Ovary (tissue), 9 donors: ENCODE results near the gene TERT. TPM values are rescaled to one million over a fixed set of nuclear protein-coding genes. Genes with fewer than 3 reads are reported as not detected.
A peak's percentile ranks its signal among the peaks of the same experiment; 100 is the strongest.
"Not testable (repeated sequence)": the region's sequence is repeated elsewhere in the genome, so short reads cannot be mapped to it uniquely, and the experiment has no call there.

Experiments used
- DNase-seq, 5 donors: peaks; one replicate each; pipeline ENCODE4 v3.0.0-alpha.2; 2019 to 2020
- H3K27ac ChIP-seq, 2 donors: fragments of 200-600 bp; one replicate each; pipeline versions ENCODE4 v1.5.1 to v1.8.0; 2019 to 2022
- H3K27me3 ChIP-seq: fragments of 200-600 bp; one replicate; pipeline ENCODE4 v1.8.0; 2022
- H3K36me3 ChIP-seq: fragments of 200-600 bp; sonication (generic); one replicate; pipeline ENCODE4 v1.5.1; 2019
- H3K4me1 ChIP-seq: one replicate; pipeline ENCODE4 v1.8.1; 2013; ENCODE audit warnings: mild to moderate bottlenecking, moderate library complexity; ENCODE audit not compliant: insufficient read depth
- H3K4me3 ChIP-seq: fragments of 200-600 bp; sonication (generic); one replicate; pipeline ENCODE4 v1.5.1; 2017
- H3K9me3 ChIP-seq, 2 donors: fragments of 200-600 bp in 1 of 2; sonication (generic) in 1 of 2; one replicate each; pipeline versions ENCODE4 v1.5.1 to v1.8.1; 2013 to 2019; ENCODE audit warnings: mild to moderate bottlenecking in 1 of 2, moderate library complexity in 1 of 2
- EP300 ChIP-seq: sonication (generic); formaldehyde crosslinking; IDR thresholded peaks from one replicate; pipeline ENCODE4 v1.6.1; 2017; ENCODE audit warnings: antibody characterized with exemption
- POLR2A ChIP-seq: fragments of 450-650 bp; IDR thresholded peaks from one replicate; pipeline ENCODE4 v1.6.1; 2017; ENCODE audit warnings: antibody characterized with exemption, mild to moderate bottlenecking, moderate library complexity
- WGBS, 3 donors: extraction: QIAGEN DNeasy Blood & Tissue Kit in 1 of 3; methylation state at CpG; one replicate each; pipeline versions ENCODE4 v1.1.5 to v1.1.7; 2013 to 2017; 5-methylcytosine and 5-hydroxymethylcytosine counted together
- intact Hi-C, 4 donors: fragments of 100-400 bp; cut with DNase I; formaldehyde crosslinking; loops; one replicate each; pipeline versions ENCODE4 v1.11.0 to v1.15.1; 2022 to 2023
- polyA plus RNA-seq, 2 donors: library from polyadenylated mRNA; stranded (reverse); fragments of 200-250 nt in 1 of 2; fragments of 350-450 nt in 1 of 2; fragmentation: Illumina TruSeq in 1 of 2; extraction: RNeasy Lipid Tissue Mini Kit (QIAGEN cat#74804) in 1 of 2; gene quantifications; one replicate each; pipeline ENCODE4 v1.2.3, GENCODE V29; 2013 to 2014
- total RNA-seq, 7 donors: library from RNA; depleted of rRNA in 2 of 7; stranded (reverse); fragments of >200 nt in 2 of 7; fragmentation: NEBNext Ultra II Directional in 3 of 7; extraction: Animal tissue kit (Norgen Biotek cat#: 25700) in 3 of 7; gene quantifications; one replicate each; pipeline versions ENCODE4 v1.1.0 to v1.2.4, GENCODE V29; 2016 to 2023
- TF ChIP-seq, protein P1 (sequence below), 3 donors: fragments of 450-650 bp in 2 of 3; fragments of 200-600 bp in 1 of 3; IDR thresholded peaks; one replicate each; pipeline versions ENCODE4 v1.5.1 to v1.8.0; 2016 to 2022; ENCODE audit warnings: antibody characterized with exemption in 3 of 3, mild to moderate bottlenecking in 1 of 3
- donor health status: DM: no; HTN: no; CAD: no; lungs with moderate emphysema.
- donor health status: DM: no; HTN: no; CAD: no.
- donor health status: Bipolar disorder and iron deficiency.
- donor health status: DM: yes; HTN: yes; CAD: no.
- donor health status: DM: no; HTN: no; CAD: no.
- donor health status: DM: yes; HTN: yes; CAD: no.

The TERT gene
- total and polyA plus RNA-seq, 9 donors: 0.10 to 3.1 TPM; not detected in 7

DNA sequence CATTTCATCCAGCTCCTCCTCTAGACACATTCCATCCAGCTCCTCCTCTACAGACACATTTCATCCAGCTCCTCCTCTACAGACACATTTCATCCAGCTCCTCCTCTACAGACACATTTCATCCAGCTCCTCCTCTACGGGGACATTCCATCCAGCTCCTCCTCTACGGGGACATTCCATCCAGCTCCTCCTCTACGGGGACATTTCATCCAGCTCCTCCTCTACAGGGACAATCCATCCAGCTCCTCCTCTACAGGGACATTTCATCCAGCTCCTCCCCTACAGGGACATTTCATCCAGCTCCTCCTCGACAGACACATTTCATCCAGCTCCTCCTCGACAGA, 31.6 kb upstream of the TERT start:
- H3K4me3 ChIP-seq, H3K36me3 ChIP-seq, H3K9me3 ChIP-seq, DNase-seq, H3K4me1 ChIP-seq, H3K27me3 ChIP-seq, H3K27ac ChIP-seq, intact Hi-C loops: not testable (repeated sequence)
- 71 to 74% (median 74%) methylated on average over 5 of the region's 5 CpGs for WGBS, 3 donors

DNA sequence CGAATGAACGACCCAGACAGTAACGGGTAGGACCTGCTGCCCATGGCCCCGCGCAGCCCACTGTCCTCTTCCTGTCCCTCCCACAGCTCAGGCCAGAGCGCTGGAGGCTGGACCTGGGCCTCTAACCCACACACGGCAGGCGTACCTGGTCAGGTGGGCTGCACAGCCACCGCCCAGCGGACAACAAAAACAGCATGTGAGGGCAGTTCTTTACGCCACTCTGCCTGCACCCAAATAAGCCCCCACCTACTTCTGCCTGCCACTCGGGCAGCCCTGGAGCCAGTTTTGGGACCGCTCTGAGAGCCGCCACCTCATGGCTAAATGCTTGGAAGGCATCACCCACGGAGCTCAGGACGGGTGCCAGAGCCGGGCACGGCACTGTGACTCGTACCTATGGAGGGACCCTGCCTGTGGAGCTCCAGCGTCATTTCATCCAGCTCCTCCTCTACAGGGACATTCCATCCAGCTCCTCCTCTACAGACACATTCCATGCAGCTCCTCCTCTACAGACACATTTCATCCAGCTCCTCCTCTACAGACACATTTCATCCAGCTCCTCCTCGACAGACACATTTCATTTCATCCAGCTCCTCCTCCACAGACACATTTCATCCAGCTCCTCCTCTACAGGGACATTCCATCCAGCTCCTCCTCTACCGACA, 31.1 kb upstream of the TERT start:
- intact Hi-C loops: no loop called here

DNA sequence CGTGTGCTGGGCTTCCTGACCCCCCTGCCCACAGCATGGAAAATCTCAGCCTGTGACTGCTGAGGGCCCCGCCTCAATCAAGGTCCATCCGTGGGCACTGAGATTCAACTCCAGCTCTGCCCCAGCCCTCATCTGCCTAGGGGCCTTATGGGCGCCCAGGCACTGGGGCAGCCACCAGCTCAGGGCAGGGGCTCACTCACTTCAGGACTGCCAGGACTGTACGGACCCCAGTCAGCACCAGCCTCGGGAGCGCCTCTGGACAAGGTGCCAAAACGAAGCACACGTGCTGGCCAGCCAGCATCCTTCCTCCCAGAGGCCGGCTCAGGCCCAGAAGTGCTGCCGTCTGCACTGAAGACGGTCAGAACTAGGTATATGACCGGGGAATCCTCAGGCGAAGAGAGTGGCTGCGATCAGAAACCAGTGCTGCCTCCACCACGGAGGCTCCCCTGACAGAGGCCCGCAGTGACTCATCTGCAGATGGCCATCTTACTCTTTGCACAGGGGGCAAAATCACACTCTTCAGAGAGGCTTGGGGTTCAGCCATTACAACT, 30.4 kb upstream of the TERT start:
- WGBS, 3 donors: 91 to 94% (median 92%) methylated on average over 17 of the region's 17 CpGs

More for the DNA sequence above, 31.1 kb upstream of the TERT start:
- H3K4me1 ChIP-seq: no peaks in the 10 kb centered on the region
- H3K27me3 ChIP-seq: no peaks in the 10 kb centered on the region
- TF ChIP-seq, protein P1, sequence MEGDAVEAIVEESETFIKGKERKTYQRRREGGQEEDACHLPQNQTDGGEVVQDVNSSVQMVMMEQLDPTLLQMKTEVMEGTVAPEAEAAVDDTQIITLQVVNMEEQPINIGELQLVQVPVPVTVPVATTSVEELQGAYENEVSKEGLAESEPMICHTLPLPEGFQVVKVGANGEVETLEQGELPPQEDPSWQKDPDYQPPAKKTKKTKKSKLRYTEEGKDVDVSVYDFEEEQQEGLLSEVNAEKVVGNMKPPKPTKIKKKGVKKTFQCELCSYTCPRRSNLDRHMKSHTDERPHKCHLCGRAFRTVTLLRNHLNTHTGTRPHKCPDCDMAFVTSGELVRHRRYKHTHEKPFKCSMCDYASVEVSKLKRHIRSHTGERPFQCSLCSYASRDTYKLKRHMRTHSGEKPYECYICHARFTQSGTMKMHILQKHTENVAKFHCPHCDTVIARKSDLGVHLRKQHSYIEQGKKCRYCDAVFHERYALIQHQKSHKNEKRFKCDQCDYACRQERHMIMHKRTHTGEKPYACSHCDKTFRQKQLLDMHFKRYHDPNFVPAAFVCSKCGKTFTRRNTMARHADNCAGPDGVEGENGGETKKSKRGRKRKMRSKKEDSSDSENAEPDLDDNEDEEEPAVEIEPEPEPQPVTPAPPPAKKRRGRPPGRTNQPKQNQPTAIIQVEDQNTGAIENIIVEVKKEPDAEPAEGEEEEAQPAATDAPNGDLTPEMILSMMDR (IDR thresholded peaks at IDR 0.05): no peak
- no peak for TF ChIP-seq POLR2A
- no peaks in the 10 kb centered on the region for H3K36me3 ChIP-seq
- no peak overlapping the region for H3K4me3 ChIP-seq
- 85 to 88% (median 87%) methylated on average over 22 of the region's 22 CpGs for WGBS, 3 donors
- peak in 1 of 5 donors; percentile 5 for DNase-seq
- H3K9me3 ChIP-seq: no peaks in the 10 kb centered on the region
- H3K27ac ChIP-seq: no peak overlapping the region

DNA sequence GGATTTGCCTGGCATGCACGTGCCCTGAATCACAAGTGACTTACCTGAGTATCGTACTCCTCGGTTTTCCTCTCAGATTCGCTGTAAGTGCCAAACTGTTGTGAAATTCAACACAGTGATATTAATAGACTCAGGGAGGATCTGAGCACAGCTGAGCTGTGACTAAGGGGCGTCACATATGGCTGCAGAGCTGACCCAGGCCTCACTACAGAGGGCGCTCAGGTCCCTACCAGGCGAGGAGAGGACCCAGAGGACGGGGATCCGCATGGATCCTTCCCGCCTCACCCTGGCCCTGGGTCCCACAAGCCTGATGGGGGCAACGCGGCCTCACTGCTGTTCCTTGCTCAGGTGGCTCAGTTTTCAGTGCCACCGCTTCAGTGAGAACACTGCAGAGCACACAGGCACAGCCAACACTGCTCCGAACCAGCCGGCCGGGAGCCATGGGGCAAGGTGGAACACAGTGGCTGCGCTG, 29.9 kb upstream of the TERT start:
- no peak for TF ChIP-seq EP300
- TF ChIP-seq, protein P1 (IDR thresholded peaks at IDR 0.05): no peak
- TF ChIP-seq POLR2A: no peak
- WGBS, 3 donors: 92 to 93% (median 93%) methylated on average over 17 of the region's 17 CpGs
- peak in 1 of 5 donors; percentile 19 for DNase-seq
- H3K27ac ChIP-seq: no peak overlapping the region
- no peaks in the 10 kb centered on the region for H3K36me3 ChIP-seq
- no peak overlapping the region for H3K4me3 ChIP-seq
- H3K4me1 ChIP-seq: no peaks in the 10 kb centered on the region
- intact Hi-C loops: no loop called here
- H3K9me3 ChIP-seq: no peaks in the 10 kb centered on the region
- H3K27me3 ChIP-seq: no peaks in the 10 kb centered on the region

More for the DNA sequence above, 30.4 kb upstream of the TERT start:
- no peak overlapping the region for H3K4me3 ChIP-seq
- intact Hi-C loops: no loop called here
- no peaks in the 10 kb centered on the region for H3K4me1 ChIP-seq
- H3K27me3 ChIP-seq: no peaks in the 10 kb centered on the region
- H3K9me3 ChIP-seq: no peaks in the 10 kb centered on the region
- no peaks in the 10 kb centered on the region for H3K36me3 ChIP-seq
- TF ChIP-seq POLR2A: no peak
- TF ChIP-seq EP300: no peak
- TF ChIP-seq, protein P1 (IDR thresholded peaks at IDR 0.05): no peak
- DNase-seq: peak in 2 of 5 donors; percentile 8 to 23
- no peak overlapping the region for H3K27ac ChIP-seq

DNA sequence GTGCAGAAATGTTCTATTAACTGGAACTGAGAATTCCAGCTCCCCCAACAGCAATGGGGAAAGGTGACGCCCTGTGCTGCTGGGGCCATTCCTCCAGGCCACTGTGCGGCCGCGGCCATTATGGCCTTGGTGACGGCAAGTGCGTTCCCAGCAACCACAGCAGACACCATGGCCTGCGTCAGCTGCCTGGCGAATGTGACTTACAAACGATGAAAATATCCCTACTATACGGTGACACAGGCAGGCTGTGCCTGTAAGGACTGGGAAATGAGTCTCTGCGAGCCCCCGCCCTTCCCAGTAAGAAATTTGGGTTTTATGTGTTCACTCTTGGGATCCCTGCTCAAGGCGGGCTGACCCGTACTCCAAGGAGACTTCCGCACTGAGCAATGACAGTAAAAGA, 29.4 kb upstream of the TERT start:
- TF ChIP-seq POLR2A: no peak
- TF ChIP-seq, protein P1 (IDR thresholded peaks at IDR 0.05): no peak
- no peak overlapping the region for H3K4me3 ChIP-seq
- no peaks in the 10 kb centered on the region for H3K4me1 ChIP-seq
- peak in 2 of 5 donors; percentile 7 to 18 for DNase-seq
- 95 to 96% (median 96%) methylated on average over 15 of the region's 15 CpGs for WGBS, 3 donors
- H3K36me3 ChIP-seq: no peaks in the 10 kb centered on the region
- H3K27ac ChIP-seq: no peak overlapping the region
- no peaks in the 10 kb centered on the region for H3K27me3 ChIP-seq
- H3K9me3 ChIP-seq: no peaks in the 10 kb centered on the region
- intact Hi-C loops: no loop called here
